DOHH2 (cell line): ENCODE measurements around the gene APIP.
"Not testable (repeated sequence)": the region's sequence is repeated elsewhere in the genome, so short reads cannot be mapped to it uniquely, and the experiment has no call there.

ENCODE experiments used
- H3F3A ChIP-seq: fragments of 200-600 bp; sonication (generic), shearing (Covaris generic); 2 replicates; pipeline ENCODE4 v1.6.0; 2016; ENCODE audit warnings: antibody characterized with exemption, mild to moderate bottlenecking; ENCODE audit not compliant: control insufficient read depth, insufficient read depth
- H3K27ac ChIP-seq: fragments of 200-600 bp; sonication (generic); 2 replicates; pipeline ENCODE4 v1.5.1; 2014; ENCODE audit warnings: low read depth, mild to moderate bottlenecking, low read length, moderate library complexity
- H3K27me3 ChIP-seq: fragments of 200-600 bp; sonication (generic); 2 replicates; pipeline ENCODE4 v1.6.1; 2014; ENCODE audit warnings: mild to moderate bottlenecking, low read length, mixed read lengths; ENCODE audit not compliant: control insufficient read depth
- H3K36me3 ChIP-seq: fragments of 200-600 bp; sonication (generic); 2 replicates; pipeline ENCODE4 v1.6.1; 2014; ENCODE audit warnings: mild to moderate bottlenecking, low read length, moderate library complexity, mixed read lengths; ENCODE audit not compliant: control insufficient read depth
- H3K4me1 ChIP-seq: fragments of 200-600 bp; sonication (generic); 2 replicates; pipeline ENCODE4 v1.6.1; 2014; ENCODE audit warnings: mild to moderate bottlenecking, low read length, mixed read lengths; ENCODE audit not compliant: control insufficient read depth
- H3K4me2 ChIP-seq: fragments of 200-600 bp; sonication (generic); 2 replicates; pipeline ENCODE4 v1.6.0; 2014; ENCODE audit warnings: mild to moderate bottlenecking, low read length, moderate library complexity
- H3K4me3 ChIP-seq: fragments of 200-600 bp; sonication (generic); 2 replicates; pipeline ENCODE4 v1.5.1; 2014; ENCODE audit warnings: mild to moderate bottlenecking, low read length, mixed read lengths
- H3K79me2 ChIP-seq: fragments of 200-600 bp; sonication (generic); 2 replicates; pipeline ENCODE4 v1.6.1; 2014; ENCODE audit warnings: mild to moderate bottlenecking, low read length, mixed read lengths; ENCODE audit not compliant: control insufficient read depth
- H3K9me2 ChIP-seq: fragments of 200-600 bp; sonication (generic); replicated peaks from 2 replicates; pipeline ENCODE4 v1.6.1; 2014; ENCODE audit warnings: mild to moderate bottlenecking, low read length, mixed read lengths; ENCODE audit not compliant: control insufficient read depth
- H3K9me3 ChIP-seq: fragments of 200-600 bp; sonication (generic); 2 replicates; pipeline ENCODE4 v1.6.1; 2014; ENCODE audit warnings: antibody characterized with exemption, low read length, mixed read lengths; ENCODE audit not compliant: control insufficient read depth, insufficient read depth
- H4K20me1 ChIP-seq: fragments of 200-600 bp; sonication (generic); 2 replicates; pipeline ENCODE4 v1.6.0; 2014; ENCODE audit warnings: low read depth, mild to moderate bottlenecking, antibody characterized with exemption, low read length, moderate library complexity; ENCODE audit not compliant: control insufficient read depth, insufficient read depth
- EZH2phosphoT487 ChIP-seq: fragments of 200-600 bp; sonication (generic); IDR thresholded peaks from 2 replicates; pipeline ENCODE4 v1.6.1; 2017; ENCODE audit warnings: borderline replicate concordance, mild to moderate bottlenecking, antibody characterized with exemption, low read length, moderate library complexity, mixed read lengths
- TF ChIP-seq, protein P1 (sequence below): fragments of 200-600 bp; sonication (generic); IDR thresholded peaks from one replicate; pipeline ENCODE4 v1.5.1; 2014; ENCODE audit warnings: antibody characterized with exemption, mild to moderate bottlenecking, low read depth, low read length; ENCODE audit not compliant: poor library complexity, severe bottlenecking

Gene APIP

DNA sequence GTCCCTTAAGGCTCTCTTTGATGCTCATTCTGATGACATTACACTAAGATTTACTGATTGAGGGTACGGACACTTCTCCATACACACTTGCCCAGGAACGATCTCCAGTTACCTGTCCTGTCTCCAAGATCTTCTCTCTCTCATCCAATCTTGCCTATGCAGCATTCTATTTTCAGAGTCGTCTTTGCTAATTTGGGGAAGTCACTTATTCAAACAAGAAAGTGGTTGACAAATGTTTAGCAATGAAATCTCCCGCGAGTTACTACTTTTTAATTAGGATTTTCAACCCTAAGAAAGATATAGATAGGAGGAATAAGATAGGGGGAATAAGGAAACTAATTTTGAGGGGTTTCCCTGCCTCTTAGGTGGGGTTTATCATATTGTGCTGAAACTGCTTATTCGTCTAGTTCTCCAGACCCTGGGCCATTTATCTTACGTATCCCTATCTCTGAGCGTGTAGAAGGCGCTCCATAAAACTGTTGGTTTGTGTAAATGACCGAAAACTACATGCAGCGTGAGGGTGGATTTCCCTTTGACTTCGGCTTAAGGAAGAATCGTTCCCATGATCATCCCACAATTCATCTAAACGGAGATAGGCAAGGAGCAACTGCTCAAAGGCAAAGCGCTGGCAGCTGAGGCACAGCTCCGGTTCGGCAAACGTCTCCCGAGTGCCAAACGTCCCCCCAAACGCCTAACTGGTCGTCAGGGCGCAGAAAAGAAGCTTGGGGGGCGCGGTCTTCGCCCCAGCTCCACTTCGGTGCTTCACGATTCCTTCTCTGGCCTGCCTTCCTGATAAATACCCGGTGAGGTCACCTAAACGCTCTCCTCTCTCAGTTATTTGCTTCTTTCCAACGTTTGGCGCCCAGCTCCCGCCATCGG, 804 bp downstream of the APIP start:
- peak overlapping the region; percentile 59 for H3K27ac ChIP-seq
- H3K27me3 ChIP-seq = no peaks in the 10 kb centered on the region
- peak overlapping the region; percentile 87 for H3K4me2 ChIP-seq
- peaks cover 74% of the 10 kb centered on the region for H3K79me2 ChIP-seq
- TF ChIP-seq, protein P1, sequence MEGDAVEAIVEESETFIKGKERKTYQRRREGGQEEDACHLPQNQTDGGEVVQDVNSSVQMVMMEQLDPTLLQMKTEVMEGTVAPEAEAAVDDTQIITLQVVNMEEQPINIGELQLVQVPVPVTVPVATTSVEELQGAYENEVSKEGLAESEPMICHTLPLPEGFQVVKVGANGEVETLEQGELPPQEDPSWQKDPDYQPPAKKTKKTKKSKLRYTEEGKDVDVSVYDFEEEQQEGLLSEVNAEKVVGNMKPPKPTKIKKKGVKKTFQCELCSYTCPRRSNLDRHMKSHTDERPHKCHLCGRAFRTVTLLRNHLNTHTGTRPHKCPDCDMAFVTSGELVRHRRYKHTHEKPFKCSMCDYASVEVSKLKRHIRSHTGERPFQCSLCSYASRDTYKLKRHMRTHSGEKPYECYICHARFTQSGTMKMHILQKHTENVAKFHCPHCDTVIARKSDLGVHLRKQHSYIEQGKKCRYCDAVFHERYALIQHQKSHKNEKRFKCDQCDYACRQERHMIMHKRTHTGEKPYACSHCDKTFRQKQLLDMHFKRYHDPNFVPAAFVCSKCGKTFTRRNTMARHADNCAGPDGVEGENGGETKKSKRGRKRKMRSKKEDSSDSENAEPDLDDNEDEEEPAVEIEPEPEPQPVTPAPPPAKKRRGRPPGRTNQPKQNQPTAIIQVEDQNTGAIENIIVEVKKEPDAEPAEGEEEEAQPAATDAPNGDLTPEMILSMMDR = no peak
- TF ChIP-seq EZH2phosphoT487 = no peak
- peaks cover 18% of the 10 kb centered on the region for H3K36me3 ChIP-seq
- peak overlapping the region; percentile 91 for H3K4me3 ChIP-seq
- H3K9me2 ChIP-seq = no peaks in the 10 kb centered on the region
- peaks cover 5% of the 10 kb centered on the region; the same call in 1 of the 2 replicates for H3K9me3 ChIP-seq
- peaks cover 21% of the 10 kb centered on the region for H3K4me1 ChIP-seq
- no peaks in the 10 kb centered on the region for H4K20me1 ChIP-seq
- H3F3A ChIP-seq = no peaks in the 10 kb centered on the region

DNA sequence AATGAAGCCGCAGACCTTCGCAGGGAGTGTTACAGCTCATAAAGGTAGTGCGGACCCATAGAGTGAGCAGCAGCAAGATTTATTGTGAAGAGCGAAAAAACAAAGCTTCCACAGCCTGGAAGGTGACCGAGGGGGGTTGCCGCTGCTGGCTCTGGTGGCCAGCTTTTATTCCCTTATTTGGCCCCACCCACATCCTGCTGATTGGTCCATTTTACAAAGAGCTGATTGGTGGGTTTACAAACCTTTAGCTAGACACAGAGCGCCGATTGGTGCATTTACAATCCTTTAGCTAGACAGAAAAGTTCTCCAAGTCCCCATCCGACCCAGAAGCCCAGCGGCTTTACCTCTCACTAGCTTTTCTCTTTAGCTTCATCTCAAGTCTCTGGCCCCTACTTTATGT, 2.6 kb downstream of the APIP start:
- H4K20me1 ChIP-seq, H3K9me3 ChIP-seq, H3F3A ChIP-seq, H3K27me3 ChIP-seq, H3K4me2 ChIP-seq, H3K4me3 ChIP-seq, H3K9me2 ChIP-seq, H3K27ac ChIP-seq: not testable (repeated sequence)
- Histone ChIP-seq H3K4me1 (peaks cover 21% of the 10 kb centered on the region), H3K79me2 (peaks cover 77% of the 10 kb centered on the region), H3K36me3 (peaks cover 34% of the 10 kb centered on the region)

DNA sequence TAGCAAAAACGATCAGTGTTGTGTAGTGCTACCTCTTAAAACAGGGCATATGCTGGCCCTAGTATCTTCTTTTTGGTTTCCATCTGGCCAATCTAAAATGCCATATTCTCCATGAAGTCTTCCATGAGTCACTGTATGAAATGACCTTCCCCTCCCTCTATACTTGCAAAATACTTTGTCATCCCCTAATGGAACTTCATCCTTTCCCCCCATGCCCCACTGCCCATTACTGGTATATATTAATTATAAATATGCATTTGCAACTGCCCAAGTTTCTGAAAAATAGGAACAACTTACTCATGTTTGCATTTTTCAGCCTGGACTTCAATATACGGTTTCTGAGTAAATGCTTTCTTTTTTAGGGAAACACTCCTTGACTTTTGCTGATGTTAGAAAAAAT, 4.5 kb downstream of the APIP start:
- peaks cover 77% of the 10 kb centered on the region for H3K79me2 ChIP-seq

DNA sequence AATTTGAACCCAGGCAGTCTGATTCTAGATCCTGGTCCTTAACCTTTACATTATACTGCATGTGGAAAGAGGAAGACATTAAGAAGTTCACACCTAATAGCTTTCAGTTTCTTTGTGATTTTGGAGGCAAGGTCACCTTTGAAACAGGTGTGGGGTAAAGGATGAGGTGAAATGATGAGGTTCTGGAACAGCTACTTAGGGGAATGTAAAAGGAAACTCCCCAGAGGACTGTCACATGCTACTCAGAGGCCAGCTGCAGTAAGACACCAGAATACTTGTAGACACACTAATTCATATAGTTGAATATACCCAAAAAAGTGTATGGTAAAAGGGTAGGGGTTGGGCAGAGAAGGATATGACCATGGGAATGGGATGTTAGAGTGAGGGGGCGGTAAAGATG, 5.4 kb downstream of the APIP start:
- Histone ChIP-seq H3K9me3 (peaks cover 5% of the 10 kb centered on the region; the same call in 1 of the 2 replicates), H3K36me3 (peaks cover 48% of the 10 kb centered on the region), H3K27me3 (no peaks in the 10 kb centered on the region), H3K4me1 (peaks cover 11% of the 10 kb centered on the region), H4K20me1 (no peaks in the 10 kb centered on the region), H3K79me2 (peaks cover 78% of the 10 kb centered on the region), H3F3A (no peaks in the 10 kb centered on the region), H3K27ac (no peak overlapping the region), H3K4me3 (no peak overlapping the region), H3K9me2 (no peaks in the 10 kb centered on the region), H3K4me2 (no peak overlapping the region)
- no peak for TF ChIP-seq EZH2phosphoT487
- TF ChIP-seq, protein P1 = no peak

More for the DNA sequence above, 4.5 kb downstream of the APIP start:
- peaks cover 11% of the 10 kb centered on the region for H3K4me1 ChIP-seq
- TF ChIP-seq, protein P1 = no peak
- TF ChIP-seq EZH2phosphoT487 = no peak
- H3K9me2 ChIP-seq = no peaks in the 10 kb centered on the region
- H3K27ac ChIP-seq = no peak overlapping the region
- H3K4me2 ChIP-seq = no peak overlapping the region
- H4K20me1 ChIP-seq = no peaks in the 10 kb centered on the region
- no peaks in the 10 kb centered on the region for H3K27me3 ChIP-seq
- no peak overlapping the region for H3K4me3 ChIP-seq
- H3K9me3 ChIP-seq = peaks cover 5% of the 10 kb centered on the region; the same call in 1 of the 2 replicates
- H3K36me3 ChIP-seq = peaks cover 42% of the 10 kb centered on the region
- H3F3A ChIP-seq = no peaks in the 10 kb centered on the region
